DND-41 (cell line): ENCODE data around the gene SLC2A6.
A peak's percentile ranks its signal among the peaks of the same experiment; 100 is the strongest.

Experiments
- ATAC-seq: fragments of 200-7000 bp; cut with Tn5 transposase; 3 replicates; pipeline ENCODE4 v1.9.1; 2021; ENCODE audit warnings: low read depth; ENCODE audit not compliant: insufficient read depth
- DNase-seq: peaks from one replicate; pipeline ENCODE4 v3.0.0-alpha.2; 2020
- H2AFZ ChIP-seq: 2 replicates; pipeline ENCODE4 v1.6.0; 2012; ENCODE audit warnings: low read depth, low read length
- H3K27ac ChIP-seq: 2 replicates; pipeline ENCODE4 v1.5.1; 2012; ENCODE audit warnings: low read length, inconsistent platforms
- H3K27me3 ChIP-seq: fragments of 200-600 bp; sonication (generic); 2 replicates; pipeline ENCODE4 v1.6.0; 2012; ENCODE audit warnings: low read length, mild to moderate bottlenecking, inconsistent platforms; ENCODE audit not compliant: insufficient read depth, poor library complexity
- H3K36me3 ChIP-seq: 2 replicates; pipeline ENCODE4 v1.5.1; 2012; ENCODE audit warnings: low read length, inconsistent platforms; ENCODE audit not compliant: insufficient read depth
- H3K4me1 ChIP-seq: 2 replicates; pipeline ENCODE4 v1.5.1; 2012; ENCODE audit warnings: mild to moderate bottlenecking, low read length; ENCODE audit not compliant: insufficient read depth
- H3K4me2 ChIP-seq: 2 replicates; pipeline ENCODE4 v1.6.0; 2012; ENCODE audit warnings: mild to moderate bottlenecking, moderate library complexity, low read length, inconsistent platforms; ENCODE audit not compliant: insufficient read depth
- H3K4me3 ChIP-seq, 2 experiments: fragments of 200-600 bp in 1 of 2; shearing (Covaris generic) in 1 of 2; 2 replicates each; pipeline ENCODE4 v1.5.1; 2012 to 2016; ENCODE audit warnings: inconsistent platforms in 2 of 2, low read length in 2 of 2, mild to moderate bottlenecking in 2 of 2, low read depth in 1 of 2, moderate library complexity in 1 of 2
- H3K79me2 ChIP-seq: 2 replicates; pipeline ENCODE4 v1.6.0; 2012; ENCODE audit warnings: low read length, inconsistent platforms; ENCODE audit not compliant: insufficient read depth
- H3K9ac ChIP-seq: 2 replicates; pipeline ENCODE4 v1.6.0; 2012; ENCODE audit warnings: low read depth, mild to moderate bottlenecking, inconsistent platforms, low read length, moderate library complexity
- H3K9me3 ChIP-seq: 2 replicates; pipeline ENCODE4 v1.5.1; 2012; ENCODE audit warnings: low read length, moderate library complexity, mild to moderate bottlenecking, inconsistent platforms; ENCODE audit not compliant: insufficient read depth, severe bottlenecking
- H4K20me1 ChIP-seq: 2 replicates; pipeline ENCODE4 v1.6.0; 2012; ENCODE audit warnings: low read length; ENCODE audit not compliant: insufficient read depth
- EZH2 ChIP-seq: IDR thresholded peaks from 3 replicates; pipeline ENCODE4 v1.6.1; 2012; ENCODE audit warnings: borderline replicate concordance, low read depth, mild to moderate bottlenecking, moderate library complexity, low read length, inconsistent platforms; ENCODE audit not compliant: severe bottlenecking
- TF ChIP-seq, protein P1 (sequence below): IDR thresholded peaks from 2 replicates; pipeline ENCODE4 v1.5.1; 2012; ENCODE audit warnings: borderline replicate concordance, low read length, moderate library complexity, mild to moderate bottlenecking; ENCODE audit not compliant: poor library complexity, severe bottlenecking; ENCODE audit errors: extremely low read depth

SLC2A6 gene

DNA sequence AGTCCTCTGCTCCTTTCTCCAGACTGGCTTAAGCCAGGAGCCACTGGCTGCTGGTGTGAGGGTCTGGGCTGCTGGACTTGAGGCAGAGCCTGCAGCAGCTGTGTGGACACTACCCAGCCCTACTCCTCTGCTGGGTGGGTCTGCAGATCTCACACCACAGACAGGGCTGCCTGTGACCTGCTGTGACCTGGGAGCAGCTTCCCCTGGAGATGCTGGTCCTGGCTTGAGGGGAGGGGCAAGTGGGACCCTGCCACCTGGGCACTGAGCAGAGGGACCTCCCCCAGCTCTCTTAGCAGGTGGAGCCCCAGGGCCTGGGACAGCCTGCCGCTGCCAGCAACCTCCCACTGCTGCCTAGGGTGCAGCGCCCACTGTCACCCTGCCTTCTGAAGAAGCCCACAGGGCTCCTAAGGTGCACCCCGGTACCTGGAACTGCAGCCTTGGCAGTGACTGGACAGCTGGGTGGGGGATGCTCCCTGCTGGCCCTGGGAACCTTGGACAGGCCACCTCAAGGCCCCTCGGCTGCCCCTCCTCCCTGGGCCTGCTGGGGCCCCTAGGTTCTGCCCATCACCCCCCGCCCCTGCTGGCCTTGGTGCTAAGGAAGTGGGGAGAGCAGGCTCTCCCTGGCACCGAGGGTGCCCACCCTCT lies 10.0 kb downstream of the SLC2A6 start:
- Histone ChIP-seq H4K20me1 (peaks cover 4% of the 10 kb centered on the region; the same call in 1 of the 2 replicates), H3K4me2 (no peak overlapping the region), H3K36me3 (peaks cover 11% of the 10 kb centered on the region), H3K4me1 (no peaks in the 10 kb centered on the region), H3K9ac (no peak overlapping the region), H3K9me3 (no peaks in the 10 kb centered on the region), H3K27me3 (no peaks in the 10 kb centered on the region), H3K4me3 (no peak overlapping the region), H3K79me2 (no peaks in the 10 kb centered on the region), H2AFZ (no peak overlapping the region), H3K27ac (no peak overlapping the region)
- ATAC-seq (peak; percentile 18; the same call in 2 of the 3 replicates), DNase-seq (no peak)
- TF ChIP-seq, protein P1, sequence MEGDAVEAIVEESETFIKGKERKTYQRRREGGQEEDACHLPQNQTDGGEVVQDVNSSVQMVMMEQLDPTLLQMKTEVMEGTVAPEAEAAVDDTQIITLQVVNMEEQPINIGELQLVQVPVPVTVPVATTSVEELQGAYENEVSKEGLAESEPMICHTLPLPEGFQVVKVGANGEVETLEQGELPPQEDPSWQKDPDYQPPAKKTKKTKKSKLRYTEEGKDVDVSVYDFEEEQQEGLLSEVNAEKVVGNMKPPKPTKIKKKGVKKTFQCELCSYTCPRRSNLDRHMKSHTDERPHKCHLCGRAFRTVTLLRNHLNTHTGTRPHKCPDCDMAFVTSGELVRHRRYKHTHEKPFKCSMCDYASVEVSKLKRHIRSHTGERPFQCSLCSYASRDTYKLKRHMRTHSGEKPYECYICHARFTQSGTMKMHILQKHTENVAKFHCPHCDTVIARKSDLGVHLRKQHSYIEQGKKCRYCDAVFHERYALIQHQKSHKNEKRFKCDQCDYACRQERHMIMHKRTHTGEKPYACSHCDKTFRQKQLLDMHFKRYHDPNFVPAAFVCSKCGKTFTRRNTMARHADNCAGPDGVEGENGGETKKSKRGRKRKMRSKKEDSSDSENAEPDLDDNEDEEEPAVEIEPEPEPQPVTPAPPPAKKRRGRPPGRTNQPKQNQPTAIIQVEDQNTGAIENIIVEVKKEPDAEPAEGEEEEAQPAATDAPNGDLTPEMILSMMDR, result no peak
- no peak for TF ChIP-seq EZH2

DNA sequence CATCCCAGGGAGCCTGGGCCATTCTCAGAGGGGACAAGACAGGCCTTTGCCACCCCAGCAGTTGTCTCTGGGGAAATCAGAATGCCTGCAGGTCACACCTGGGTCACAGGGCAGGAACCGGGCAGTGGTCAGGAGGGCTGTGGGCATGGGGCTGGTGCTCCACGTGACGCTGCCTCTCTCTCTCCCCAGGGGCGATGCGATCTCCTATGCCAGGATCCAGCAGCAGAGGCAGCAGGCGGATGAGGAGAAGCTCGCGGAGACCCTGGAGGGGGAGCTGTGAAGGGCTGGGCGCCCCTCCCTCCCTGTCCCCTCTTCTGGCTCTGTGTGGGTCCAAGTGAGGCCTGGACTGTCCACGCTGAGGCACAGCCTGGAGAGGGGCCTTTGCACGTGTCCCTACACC lies 10.5 kb downstream of the SLC2A6 start:
- no peak overlapping the region for H3K27ac ChIP-seq
- TF ChIP-seq, protein P1, result no peak
- TF ChIP-seq EZH2, result no peak
- H3K4me2 ChIP-seq, result no peak overlapping the region
- no peaks in the 10 kb centered on the region for H3K27me3 ChIP-seq
- H3K4me1 ChIP-seq, result no peaks in the 10 kb centered on the region
- H4K20me1 ChIP-seq, result peaks cover 4% of the 10 kb centered on the region; the same call in 1 of the 2 replicates
- no peak overlapping the region for H2AFZ ChIP-seq
- no peaks in the 10 kb centered on the region for H3K79me2 ChIP-seq
- no peak for DNase-seq
- H3K9me3 ChIP-seq, result no peaks in the 10 kb centered on the region
- no peak overlapping the region for H3K4me3 ChIP-seq
- peaks cover 6% of the 10 kb centered on the region; the same call in 1 of the 2 replicates for H3K36me3 ChIP-seq
- ATAC-seq, result 0 out of 3 replicates have a peak, but pooled peaks have one; percentile 2
- no peak overlapping the region for H3K9ac ChIP-seq

DNA sequence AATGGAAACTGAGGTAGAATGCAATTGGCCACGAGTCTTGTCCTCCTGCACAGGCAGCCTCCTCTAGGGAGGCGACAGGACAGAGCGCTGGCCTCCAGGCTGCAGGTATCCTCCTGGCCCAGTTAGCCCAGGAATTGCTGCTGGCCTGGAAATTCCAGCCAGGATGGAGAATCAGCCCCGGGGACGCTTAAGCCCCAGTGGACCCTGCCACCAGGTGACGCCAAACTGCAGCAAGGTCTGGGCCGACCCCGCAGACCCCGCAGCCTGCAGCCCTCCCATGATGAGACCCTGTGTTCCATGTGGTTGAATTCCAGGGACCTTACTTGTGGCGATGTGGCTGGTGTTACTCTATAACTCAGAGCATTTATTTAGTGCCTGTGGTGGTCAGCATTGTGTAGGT lies 11.8 kb downstream of the SLC2A6 start:
- Histone ChIP-seq H2AFZ (no peak overlapping the region), H3K79me2 (no peaks in the 10 kb centered on the region), H3K9me3 (no peaks in the 10 kb centered on the region), H3K27ac (no peak overlapping the region), H3K9ac (no peak overlapping the region), H4K20me1 (peaks cover 4% of the 10 kb centered on the region; the same call in 1 of the 2 replicates), H3K27me3 (no peaks in the 10 kb centered on the region), H3K4me1 (no peaks in the 10 kb centered on the region), H3K4me2 (no peak overlapping the region), H3K4me3 (no peak overlapping the region), H3K36me3 (peaks cover 4% of the 10 kb centered on the region; the same call in 1 of the 2 replicates)
- DNase-seq (no peak), ATAC-seq (no peak)
- no peak for TF ChIP-seq EZH2
- TF ChIP-seq, protein P1, result no peak

DNA sequence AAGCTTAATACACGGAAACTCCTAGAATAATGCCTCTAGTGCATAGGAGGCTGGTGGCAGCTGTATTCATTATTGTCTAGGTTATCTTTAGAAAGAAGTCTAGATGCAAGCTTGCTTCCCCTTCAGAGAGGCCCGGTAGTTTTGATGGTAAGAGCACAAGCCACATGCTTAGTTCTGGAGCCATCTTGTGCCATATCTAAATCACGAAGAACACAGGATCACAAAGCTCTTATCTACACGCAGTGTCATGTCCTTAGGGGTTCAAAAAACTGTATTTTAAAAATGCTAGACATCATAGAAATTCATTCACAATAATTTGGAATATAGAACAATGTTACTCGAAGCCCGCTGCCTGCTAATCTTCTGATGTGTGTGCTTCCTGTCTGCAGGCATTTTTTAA lies 12.9 kb downstream of the SLC2A6 start:
- Histone ChIP-seq H3K36me3 (no peaks in the 10 kb centered on the region), H3K4me3 (no peak overlapping the region), H3K9ac (no peak overlapping the region), H3K9me3 (no peaks in the 10 kb centered on the region), H3K27ac (no peak overlapping the region), H3K4me1 (no peaks in the 10 kb centered on the region), H3K4me2 (no peak overlapping the region), H3K79me2 (no peaks in the 10 kb centered on the region), H3K27me3 (no peaks in the 10 kb centered on the region), H4K20me1 (peaks cover 7% of the 10 kb centered on the region; the same call in 1 of the 2 replicates), H2AFZ (no peak overlapping the region)
- TF ChIP-seq, protein P1, result no peak
- no peak for TF ChIP-seq EZH2
- ATAC-seq (no peak), DNase-seq (no peak)
